HepG2 (cell line): ENCODE results near the gene CUEDC2. TPM values are rescaled to one million over a fixed set of nuclear protein-coding genes. Genes with fewer than 3 reads are reported as not detected.

Source experiments
- CCDC6 ChIP-seq: sonication (generic); formaldehyde crosslinking; IDR thresholded peaks from 2 replicates; pipeline ENCODE4 v1.8.1; 2022; ENCODE audit warnings: mild to moderate bottlenecking, missing genetic modification reagents, moderate library complexity
- CEBPG ChIP-seq: IDR thresholded peaks from 2 replicates; pipeline ENCODE4 v1.6.1; 2016
- CHD4 ChIP-seq: fragments of 200-600 bp; sonication (generic); IDR thresholded peaks from 2 replicates; pipeline ENCODE4 v1.7.0; 2017; ENCODE audit warnings: mild to moderate bottlenecking, low read length, borderline replicate concordance
- DDIT3 ChIP-seq: sonication (generic); formaldehyde crosslinking; IDR thresholded peaks from 2 replicates; pipeline ENCODE4 v1.4.0; 2020; ENCODE audit warnings: mild to moderate bottlenecking, missing genetic modification reagents
- HCFC1 ChIP-seq: fragments of 150-350 bp; IDR thresholded peaks from 2 replicates; pipeline ENCODE4 v1.6.1; 2014; ENCODE audit warnings: low read depth, low read length
- HDAC2 ChIP-seq: sonication (generic); formaldehyde crosslinking; IDR thresholded peaks from 2 replicates; pipeline ENCODE4 v1.4.0; 2020; ENCODE audit warnings: missing genetic modification reagents
- IRF1 ChIP-seq: sonication (generic); formaldehyde crosslinking; IDR thresholded peaks from 2 replicates; pipeline ENCODE4 v1.4.0; 2020; ENCODE audit warnings: low read depth, mild to moderate bottlenecking, missing genetic modification reagents
- MLLT10 ChIP-seq: sonication (generic); formaldehyde crosslinking; IDR thresholded peaks from 2 replicates; pipeline ENCODE4 v1.4.0; 2020; ENCODE audit warnings: missing genetic modification reagents
- SP1 ChIP-seq, 2 experiments: fragments of 450-650 bp in 1 of 2; sonication (generic) in 1 of 2; formaldehyde crosslinking in 1 of 2; IDR thresholded peaks; 2 replicates each; pipeline versions ENCODE4 v1.4.0 to v1.6.1; 2016 to 2020; ENCODE audit warnings: missing genetic modification reagents in 1 of 2
- SRY ChIP-seq: sonication (generic); formaldehyde crosslinking; IDR thresholded peaks from 2 replicates; pipeline ENCODE4 v1.8.0; 2022; ENCODE audit warnings: mild to moderate bottlenecking, missing genetic modification reagents
- ZBTB40 ChIP-seq, 2 experiments: fragments of 450-650 bp in 1 of 2; sonication (generic) in 1 of 2; formaldehyde crosslinking in 1 of 2; IDR thresholded peaks; 2 replicates each; pipeline versions ENCODE4 v1.6.1 to v1.8.0; 2016 to 2022; ENCODE audit warnings: antibody characterized with exemption in 1 of 2, mild to moderate bottlenecking in 1 of 2, missing genetic modification reagents in 1 of 2
- ZBTB42 ChIP-seq: sonication (generic); formaldehyde crosslinking; IDR thresholded peaks from 2 replicates; pipeline ENCODE4 v1.5.0; 2020; ENCODE audit warnings: mild to moderate bottlenecking, missing genetic modification reagents
- ZC3H4 ChIP-seq: sonication (generic); formaldehyde crosslinking; IDR thresholded peaks from 2 replicates; pipeline ENCODE4 v1.4.0; 2020; ENCODE audit warnings: missing genetic modification reagents, borderline replicate concordance
- ZFAT ChIP-seq: sonication (generic); formaldehyde crosslinking; conservative IDR thresholded peaks from 2 replicates; pipeline ENCODE4 v1.8.1; 2023; ENCODE audit warnings: missing genetic modification reagents, inconsistent platforms
- ZFP41 ChIP-seq: sonication (generic); formaldehyde crosslinking; IDR thresholded peaks from 2 replicates; pipeline ENCODE4 v1.4.0; 2020; ENCODE audit warnings: mild to moderate bottlenecking, missing genetic modification reagents, borderline replicate concordance
- ZNF564 ChIP-seq: sonication (generic); formaldehyde crosslinking; IDR thresholded peaks from 2 replicates; pipeline ENCODE4 v1.8.1; 2023; ENCODE audit warnings: mild to moderate bottlenecking, missing genetic modification reagents
- ZNF639 ChIP-seq: conservative IDR thresholded peaks from 2 replicates; pipeline ENCODE4 v1.6.1; 2018; ENCODE audit warnings: missing genetic modification reagents
- ZSCAN25 ChIP-seq: sonication (generic); formaldehyde crosslinking; IDR thresholded peaks from 2 replicates; pipeline ENCODE4 v1.8.0; 2022; ENCODE audit warnings: mild to moderate bottlenecking, missing genetic modification reagents
- polyA plus RNA-seq, 8 experiments: library from polyadenylated mRNA; depleted of rRNA in 3 of 8; stranded (reverse) in 7 of 8; unstranded in 1 of 8; fragments of >200 nt; fragmentation: Illumina TruSeq in 4 of 8; extraction: Trizol in 4 of 8; gene quantifications; 2 replicates each; pipeline versions ENCODE4 v1.2.1 to v1.2.3, GENCODE V29; 2011 to 2016; ENCODE audit warnings: low read depth in 4 of 8, missing spikeins in 1 of 8, mixed read lengths in 1 of 8; ENCODE audit not compliant: insufficient read depth in 1 of 8
- total RNA-seq, 5 experiments: library from RNA; depleted of rRNA; stranded (reverse); fragments of >200 nt; fragmentation: Illumina TruSeq; extraction: Trizol; gene quantifications; 2 replicates each; pipeline ENCODE4 v1.2.3, GENCODE V29; 2016; ENCODE audit warnings: low read depth in 1 of 5

The CUEDC2 gene
- total and polyA plus RNA-seq, 2 of the 13 experiments (the other 11 are each of a cell fraction or from before 2014, with no cell fraction given), result 13.1 to 18.4 TPM

- TF ChIP-seq HDAC2 (CRISPR knock-in tag) (peak; percentile 19; the same call in 1 of the 2 replicates), ZNF564 (no peak), CEBPG (CRISPR knock-in tag) (no peak), CCDC6 (CRISPR knock-in tag) (no peak), ZBTB40 (IDR thresholded peaks at IDR 0.05) (no peak), ZBTB40 (CRISPR knock-in tag; IDR thresholded peaks at IDR 0.05) (no peak), IRF1 (CRISPR knock-in tag) (no peak), HCFC1 (no peak), ZSCAN25 (CRISPR knock-in tag) (no peak), ZBTB42 (CRISPR knock-in tag) (no peak), SRY (no peak), ZFAT (CRISPR knock-in tag) (0 out of 2 replicates have a peak, but pooled peaks have one; percentile 55), ZFP41 (CRISPR knock-in tag) (no peak), ZNF639 (no peak), MLLT10 (CRISPR knock-in tag) (no peak), SP1 (IDR thresholded peaks at IDR 0.05) (no peak), SP1 (CRISPR knock-in tag; IDR thresholded peaks at IDR 0.05) (no peak), DDIT3 (no peak), CHD4 (no peak), ZC3H4 (CRISPR knock-in tag) (no peak)
Measured at GRCh38 chr10:102419269-102420180, 12.8 kb downstream of the CUEDC2 start (continued).
